SKM-1 treated with dmso at 0.1 percent for 144 hours (cell line): Measurements from ENCODE around the gene LBHD1.
"Not testable (repeated sequence)": the region's sequence is repeated elsewhere in the genome, so short reads cannot be mapped to it uniquely, and the experiment has no call there.

Experiments used
- DNase-seq: peaks from one replicate; lab custom pipeline; 2025; ENCODE audit not compliant: unreplicated experiment; lab: John Stamatoyannopoulos, UW

Gene LBHD1

GRCh38 chr11:62671608-62672389 is at the start of gene LBHD1, which contains the start of gene UQCC3:
TSS of gene LBHD1 (minus strand) at chr11:62672267. CDS start at chr11:62670031, 2,236 bp downstream.
TSS of gene UQCC3 (plus strand) at chr11:62671673. CDS start at chr11:62671746, 73 bp downstream.
- peak; percentile 69 for DNase-seq

- no peak for DNase-seq
Measured at GRCh38 chr11:62719302-62719978, 47.4 kb upstream of the LBHD1 start.

GRCh38 chr11:62716816-62717215 is 44.7 kb upstream of the LBHD1 start:
- no peak for DNase-seq

- DNase-seq = no peak
Measured at GRCh38 chr11:62716206-62716605, 44.1 kb upstream of the LBHD1 start.

GRCh38 chr11:62715150-62716130 is 43.4 kb upstream of the LBHD1 start:
- DNase-seq = no peak

- no peak for DNase-seq
Measured at GRCh38 chr11:62713343-62713742, 41.3 kb upstream of the LBHD1 start.

GRCh38 chr11:62712861-62713260 is 40.8 kb upstream of the LBHD1 start:
- DNase-seq = no peak

GRCh38 chr11:62712276-62712812 is 40.3 kb upstream of the LBHD1 start:
- DNase-seq = no peak

- DNase-seq = no peak
Measured at GRCh38 chr11:62710001-62710345, 37.9 kb upstream of the LBHD1 start.

- no peak for DNase-seq
Measured at GRCh38 chr11:62709247-62710000, 37.4 kb upstream of the LBHD1 start.

- DNase-seq = no peak
Measured at GRCh38 chr11:62708793-62709192, 36.7 kb upstream of the LBHD1 start.

- no peak for DNase-seq
Measured at GRCh38 chr11:62708392-62708791, 36.3 kb upstream of the LBHD1 start.

GRCh38 chr11:62707277-62707861 is 35.3 kb upstream of the LBHD1 start, which contains the start of the genes BSCL2 and GNG3:
TSS of gene BSCL2 (minus strand) at chr11:62707424. CDS start at chr11:62707195, 229 bp downstream.
TSS of gene GNG3 (plus strand) at chr11:62707676. CDS start at chr11:62708296, 620 bp downstream.
- DNase-seq = no peak

GRCh38 chr11:62706850-62707247 is 34.8 kb upstream of the LBHD1 start:
- no peak for DNase-seq

- peak; percentile 78 for DNase-seq
Measured at GRCh38 chr11:62705880-62706849, 34.1 kb upstream of the LBHD1 start.

- DNase-seq = no peak
Measured at GRCh38 chr11:62705413-62705812, 33.3 kb upstream of the LBHD1 start.

- not testable (repeated sequence) for DNase-seq
Measured at GRCh38 chr11:62703921-62704320, 31.9 kb upstream of the LBHD1 start.

GRCh38 chr11:62702246-62702645 is 30.2 kb upstream of the LBHD1 start:
- no peak for DNase-seq
